ENCODE results near the gene SEPHS1. TPM values are rescaled to one million over a fixed set of nuclear protein-coding genes. Genes with fewer than 3 reads are reported as not detected.
A peak's percentile ranks its signal among the peaks of the same experiment; 100 is the strongest.

The SEPHS1 gene
- total RNA-seq, 1 experiment from 2014 or later = 111 TPM

GRCh38 chr10:13351340-13351915 lies 3.3 kb upstream of the SEPHS1 start:
- Histone ChIP-seq H3K27ac (ENCODE audit: low read depth, low read length, poor library complexity, severe bottlenecking) (no peak overlapping the region), H3K9me3 (ENCODE audit: low read depth, low read length, poor library complexity, severe bottlenecking) (no peaks in the 10 kb centered on the region), H3K4me3 (ENCODE audit: low read depth, low read length, poor library complexity, severe bottlenecking) (no peak overlapping the region), H3K27me3 (replicated peaks; ENCODE audit: insufficient read depth, low read depth, low read length, poor library complexity) (no peaks in the 10 kb centered on the region), H3K4me1 (ENCODE audit: insufficient read depth, low read length, poor library complexity, severe bottlenecking) (no peaks in the 10 kb centered on the region), H3K36me3 (ENCODE audit: insufficient read depth, low read length, poor library complexity, severe bottlenecking) (no peaks in the 10 kb centered on the region)
- no peak for DNase-seq (ENCODE audit: low spot score)
- TF ChIP-seq CTCF (conservative IDR thresholded peaks at IDR 0.05; ENCODE audit: low read depth, low read length) (no peak), EZH2 (IDR thresholded peaks at IDR 0.05; ENCODE audit: borderline replicate concordance, low read depth, low read length, poor library complexity, severe bottlenecking) (no peak)
- POLR2A ChIA-PET (ENCODE audit: low non-redundant PET) = no interaction called here
- BruUV-seq (replicated peaks) = no TSS peak
- intact Hi-C loops (cut with micrococcal nuclease; ENCODE audit: unreplicated experiment) = no loop called here
- CTCF ChIA-PET = no interaction called here

- BruUV-seq (replicated peaks) = no TSS peak
- intact Hi-C loops (cut with micrococcal nuclease; ENCODE audit: unreplicated experiment) = no loop called here
- ChIA-PET POLR2A (ENCODE audit: low non-redundant PET) (interaction anchor here (0.7 kb wide), 2 partner anchors 104 to 422 kb away, joined by 4 read pairs; no protein-coding TSS in a partner anchor), CTCF (no interaction called here)
- TF ChIP-seq EZH2 (IDR thresholded peaks at IDR 0.05; ENCODE audit: borderline replicate concordance, low read depth, low read length, poor library complexity, severe bottlenecking) = no peak
- TF ChIP-seq CTCF (conservative IDR thresholded peaks at IDR 0.05; ENCODE audit: low read depth, low read length) = no peak
- peaks cover 7% of the 10 kb centered on the region for H3K4me1 ChIP-seq (ENCODE audit: insufficient read depth, low read length, poor library complexity, severe bottlenecking)
- H3K27ac ChIP-seq (ENCODE audit: low read depth, low read length, poor library complexity, severe bottlenecking) = no peak overlapping the region
- H3K9me3 ChIP-seq (ENCODE audit: low read depth, low read length, poor library complexity, severe bottlenecking) = no peaks in the 10 kb centered on the region
- H3K4me3 ChIP-seq (ENCODE audit: low read depth, low read length, poor library complexity, severe bottlenecking) = peak overlapping the region; percentile 71
- DNase-seq (ENCODE audit: low spot score) = peak; percentile 36
- no peaks in the 10 kb centered on the region for H3K36me3 ChIP-seq (ENCODE audit: insufficient read depth, low read length, poor library complexity, severe bottlenecking)
- H3K27me3 ChIP-seq (replicated peaks; ENCODE audit: insufficient read depth, low read depth, low read length, poor library complexity) = no peaks in the 10 kb centered on the region
These were observed 1.6 kb upstream of the SEPHS1 start for GRCh38 chr10:13349463-13350274.

GRCh38 chr10:13347500-13348156 lies 465 bp downstream of the SEPHS1 start:
- CTCF ChIA-PET = no interaction called here
- DNase-seq (ENCODE audit: low spot score) = peak; percentile 89
- TF ChIP-seq EZH2 (IDR thresholded peaks at IDR 0.05; ENCODE audit: borderline replicate concordance, low read depth, low read length, poor library complexity, severe bottlenecking) (no peak), CTCF (conservative IDR thresholded peaks at IDR 0.05; ENCODE audit: low read depth, low read length) (no peak)
- H3K36me3 ChIP-seq (ENCODE audit: insufficient read depth, low read length, poor library complexity, severe bottlenecking) = peaks cover 16% of the 10 kb centered on the region
- no peaks in the 10 kb centered on the region for H3K9me3 ChIP-seq (ENCODE audit: low read depth, low read length, poor library complexity, severe bottlenecking)
- POLR2A ChIA-PET (ENCODE audit: low non-redundant PET) = no interaction called here
- BruUV-seq (replicated peaks) = no TSS peak
- intact Hi-C loops (cut with micrococcal nuclease; ENCODE audit: unreplicated experiment) = no loop called here
- no peaks in the 10 kb centered on the region for H3K27me3 ChIP-seq (replicated peaks; ENCODE audit: insufficient read depth, low read depth, low read length, poor library complexity)
- H3K27ac ChIP-seq (ENCODE audit: low read depth, low read length, poor library complexity, severe bottlenecking) = peak overlapping the region; percentile 97
- peak overlapping the region; percentile 71 for H3K4me3 ChIP-seq (ENCODE audit: low read depth, low read length, poor library complexity, severe bottlenecking)
- H3K4me1 ChIP-seq (ENCODE audit: insufficient read depth, low read length, poor library complexity, severe bottlenecking) = peaks cover 7% of the 10 kb centered on the region
